Brain microvascular endothelial cell (primary cell): Measurements from ENCODE around the gene MATN1.

ENCODE experiments used
- DNase-seq: peaks from one replicate; pipeline ENCODE4 v3.0.0-alpha.2; 2020
- H3K27ac ChIP-seq: fragments of 250-450 bp; sonication (Bioruptor Pico); 2 replicates; pipeline ENCODE4 v1.5.1; 2020; ENCODE audit warnings: mild to moderate bottlenecking, moderate library complexity
- H3K27me3 ChIP-seq: fragments of 250-450 bp; sonication (Bioruptor Pico); replicated peaks from 2 replicates; pipeline ENCODE4 v1.5.1; 2020; ENCODE audit warnings: mild to moderate bottlenecking
- H3K36me3 ChIP-seq: fragments of 250-450 bp; sonication (Bioruptor Pico); replicated peaks from 2 replicates; pipeline ENCODE4 v1.5.1; 2020; ENCODE audit warnings: mild to moderate bottlenecking
- H3K4me3 ChIP-seq: 2 replicates; pipeline ENCODE4 v1.5.1; 2011; ENCODE audit warnings: low read depth, mild to moderate bottlenecking, control low read depth, low read length, moderate library complexity
- in situ Hi-C: cut with HindIII; loops from 2 replicates; pipeline ENCODE4 v1.10.0; 2017; ENCODE audit warnings: low sequenced_read_pairs, low pct_ligation_motif_present
- TF ChIP-seq, protein P1 (sequence below): IDR thresholded peaks from 2 replicates; pipeline ENCODE4 v1.5.1; 2011; ENCODE audit warnings: low read depth, mild to moderate bottlenecking, moderate library complexity, low read length, control low read depth, inconsistent platforms; ENCODE audit errors: missing control alignments

Gene MATN1

DNA sequence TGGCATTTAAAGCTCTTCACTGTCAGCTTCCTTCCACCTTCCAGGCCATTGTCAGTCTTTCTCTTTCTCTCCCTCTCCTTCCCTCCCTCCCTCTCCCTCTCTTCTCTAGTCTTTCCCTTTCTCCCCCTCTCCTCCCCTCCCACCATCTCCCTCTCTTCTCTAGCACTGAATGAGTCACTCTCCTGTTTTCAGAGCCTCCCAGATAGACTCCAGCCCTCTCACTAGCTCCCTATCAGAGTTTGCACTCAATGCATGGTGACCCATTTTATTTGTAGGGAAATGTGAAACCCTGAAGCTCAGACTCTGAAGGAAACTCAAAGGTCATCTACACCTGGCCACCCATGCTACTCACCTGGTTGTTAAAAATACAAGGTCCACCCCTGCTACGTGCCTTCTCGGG lies 4.4 kb upstream of the MATN1 start:
- DNase-seq = peak; percentile 56
- Histone ChIP-seq H3K27me3 (no peaks in the 10 kb centered on the region), H3K4me3 (no peak overlapping the region), H3K36me3 (no peaks in the 10 kb centered on the region), H3K27ac (no peak overlapping the region)
- in situ Hi-C loops = no loop called here
- TF ChIP-seq, protein P1, sequence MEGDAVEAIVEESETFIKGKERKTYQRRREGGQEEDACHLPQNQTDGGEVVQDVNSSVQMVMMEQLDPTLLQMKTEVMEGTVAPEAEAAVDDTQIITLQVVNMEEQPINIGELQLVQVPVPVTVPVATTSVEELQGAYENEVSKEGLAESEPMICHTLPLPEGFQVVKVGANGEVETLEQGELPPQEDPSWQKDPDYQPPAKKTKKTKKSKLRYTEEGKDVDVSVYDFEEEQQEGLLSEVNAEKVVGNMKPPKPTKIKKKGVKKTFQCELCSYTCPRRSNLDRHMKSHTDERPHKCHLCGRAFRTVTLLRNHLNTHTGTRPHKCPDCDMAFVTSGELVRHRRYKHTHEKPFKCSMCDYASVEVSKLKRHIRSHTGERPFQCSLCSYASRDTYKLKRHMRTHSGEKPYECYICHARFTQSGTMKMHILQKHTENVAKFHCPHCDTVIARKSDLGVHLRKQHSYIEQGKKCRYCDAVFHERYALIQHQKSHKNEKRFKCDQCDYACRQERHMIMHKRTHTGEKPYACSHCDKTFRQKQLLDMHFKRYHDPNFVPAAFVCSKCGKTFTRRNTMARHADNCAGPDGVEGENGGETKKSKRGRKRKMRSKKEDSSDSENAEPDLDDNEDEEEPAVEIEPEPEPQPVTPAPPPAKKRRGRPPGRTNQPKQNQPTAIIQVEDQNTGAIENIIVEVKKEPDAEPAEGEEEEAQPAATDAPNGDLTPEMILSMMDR = no peak

DNA sequence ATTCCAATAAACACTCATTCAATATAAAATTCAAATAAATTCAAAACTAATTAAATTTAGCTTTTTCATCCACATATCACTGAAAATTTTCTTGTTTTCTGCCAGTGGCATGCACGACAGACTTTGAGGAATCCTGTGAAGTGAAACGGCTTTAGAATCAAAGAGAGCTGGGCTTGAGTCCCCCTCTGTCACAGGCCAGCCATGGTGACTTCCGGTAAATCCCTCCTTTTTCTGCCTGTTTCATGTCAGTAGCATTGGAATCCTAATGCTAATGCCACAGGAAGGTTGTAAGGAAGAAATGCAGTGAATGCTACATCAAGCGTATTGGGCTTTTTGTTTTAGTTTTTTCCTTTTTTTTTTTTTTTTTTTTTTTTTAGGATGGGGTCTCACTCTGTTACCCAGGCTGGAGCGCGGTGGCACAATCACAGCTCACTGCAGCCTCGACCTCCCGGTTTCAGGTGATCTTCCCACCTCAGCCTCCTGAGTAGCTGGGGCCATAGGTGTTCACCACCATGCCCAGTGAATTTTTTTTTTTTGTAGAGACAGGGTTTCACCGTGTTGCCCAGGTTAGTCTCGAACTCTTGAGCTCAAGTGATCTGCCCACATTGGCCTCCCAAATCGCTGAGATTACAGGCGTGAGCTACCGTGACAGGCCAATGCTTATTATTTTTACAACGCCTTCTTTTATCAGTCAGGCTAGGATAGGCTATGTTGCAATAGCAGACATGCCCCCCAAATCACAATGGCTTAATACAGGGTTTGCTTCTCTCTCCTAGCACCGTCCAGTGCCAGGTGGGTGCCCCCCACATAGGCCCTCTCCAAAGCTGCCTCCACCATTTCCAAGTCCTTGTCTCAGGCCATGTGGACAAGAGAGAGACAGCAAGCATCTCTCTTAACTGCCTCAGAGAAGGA lies 3.6 kb upstream of the MATN1 start:
- no peak for DNase-seq
- Histone ChIP-seq H3K27ac (no peak overlapping the region), H3K4me3 (no peak overlapping the region), H3K36me3 (no peaks in the 10 kb centered on the region), H3K27me3 (no peaks in the 10 kb centered on the region)
- in situ Hi-C loops = no loop called here
- TF ChIP-seq, protein P1 = no peak

DNA sequence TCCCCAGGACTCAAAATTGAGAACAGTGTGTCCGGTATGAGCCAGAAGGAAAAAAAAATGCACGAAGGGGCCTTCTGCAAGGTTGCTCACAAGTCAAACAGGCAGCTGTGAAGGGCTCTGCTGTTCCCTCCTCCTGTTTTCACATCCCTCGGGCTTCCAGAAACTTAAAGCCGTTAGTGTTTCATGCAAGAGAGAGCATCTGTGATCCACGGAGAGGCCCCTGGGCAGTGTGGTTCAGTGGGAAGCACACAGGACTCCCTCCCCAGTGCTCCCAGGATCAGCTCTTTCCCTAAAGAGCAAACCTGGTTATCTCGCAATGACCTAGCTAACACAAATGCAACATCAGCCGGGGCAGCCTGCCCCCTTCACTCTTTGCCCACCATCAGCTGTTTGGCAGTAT lies 2.9 kb upstream of the MATN1 start:
- Histone ChIP-seq H3K27me3 (no peaks in the 10 kb centered on the region), H3K27ac (no peak overlapping the region), H3K36me3 (no peaks in the 10 kb centered on the region), H3K4me3 (no peak overlapping the region)
- in situ Hi-C loops = no loop called here
- TF ChIP-seq, protein P1 = no peak
- no peak for DNase-seq

DNA sequence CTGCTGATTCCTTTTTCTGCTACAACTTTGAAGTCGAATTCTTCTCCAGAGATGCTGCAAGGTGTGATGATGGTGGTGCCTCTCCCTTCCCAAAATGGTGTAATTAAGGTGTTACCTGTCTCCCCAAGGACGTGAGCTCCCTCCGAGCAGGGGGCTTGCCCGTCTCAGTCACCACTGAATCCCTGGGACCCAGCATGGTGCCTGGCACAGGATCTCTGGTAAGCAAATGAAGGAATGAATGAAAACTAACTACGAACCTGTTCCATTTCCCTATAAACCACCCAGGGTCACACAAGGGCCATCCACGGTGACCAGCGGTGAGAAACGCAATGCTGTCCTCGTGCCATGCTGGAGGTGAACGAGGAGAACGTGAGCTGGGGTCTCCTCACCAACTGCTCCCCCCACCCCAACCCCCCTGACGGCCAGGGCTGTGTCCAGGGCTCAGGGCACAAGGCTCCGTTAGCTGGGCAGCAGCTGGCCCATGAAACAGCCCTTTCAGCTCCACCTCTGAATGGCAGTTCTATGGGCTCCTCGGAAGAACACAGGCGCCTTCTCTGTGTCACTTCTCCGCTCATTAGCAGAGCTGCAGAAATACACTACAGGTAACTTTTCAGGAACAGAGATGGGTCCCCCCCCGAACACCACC lies 2.2 kb upstream of the MATN1 start:
- Histone ChIP-seq H3K36me3 (no peaks in the 10 kb centered on the region), H3K4me3 (no peak overlapping the region), H3K27ac (no peak overlapping the region), H3K27me3 (no peaks in the 10 kb centered on the region)
- no peak for DNase-seq
- TF ChIP-seq, protein P1 = no peak
- in situ Hi-C loops = no loop called here

DNA sequence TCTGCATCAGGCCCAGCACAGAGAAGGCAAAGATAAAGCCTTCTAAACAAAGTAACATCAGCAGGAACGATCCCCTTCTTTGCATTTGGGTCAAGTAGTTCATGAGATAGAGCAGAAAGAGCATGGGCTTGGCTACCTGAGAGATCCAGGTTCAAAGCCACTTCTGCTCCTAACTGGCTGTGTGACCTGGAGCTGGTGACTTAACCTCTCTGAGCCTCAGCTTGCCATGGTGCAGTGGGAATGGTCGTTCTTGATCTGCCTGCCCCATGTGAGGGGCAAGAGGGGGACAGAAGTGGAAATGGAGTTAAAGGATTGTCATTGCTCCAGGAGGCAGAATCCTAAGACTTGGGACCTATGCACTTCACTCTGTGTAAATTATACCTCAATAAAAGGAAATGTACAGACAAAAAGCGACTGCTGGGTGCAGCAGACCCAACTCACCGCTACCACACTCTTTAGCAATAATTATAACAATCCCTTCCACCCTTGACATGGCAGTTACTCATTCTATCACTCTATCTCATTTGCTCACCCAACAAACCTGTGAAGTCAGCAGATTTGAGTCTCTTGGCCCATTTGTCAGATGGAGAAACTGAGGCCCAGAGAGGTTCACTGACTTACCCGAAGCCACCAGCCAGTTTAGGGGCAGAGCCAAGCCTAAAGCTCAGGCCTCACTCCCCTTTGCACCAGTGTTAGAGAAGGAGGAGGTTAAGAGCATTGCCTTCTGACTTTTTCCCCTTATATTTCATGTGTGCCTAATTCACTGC lies 1.5 kb upstream of the MATN1 start:
- TF ChIP-seq, protein P1 = no peak
- in situ Hi-C loops = no loop called here
- DNase-seq = no peak
- no peaks in the 10 kb centered on the region for H3K27me3 ChIP-seq
- no peaks in the 10 kb centered on the region for H3K36me3 ChIP-seq
- no peak overlapping the region for H3K27ac ChIP-seq
- H3K4me3 ChIP-seq = no peak overlapping the region
